ENCODE measurements around the gene CAPZB.
A peak's percentile ranks its signal among the peaks of the same experiment; 100 is the strongest.

Gene CAPZB

DNA sequence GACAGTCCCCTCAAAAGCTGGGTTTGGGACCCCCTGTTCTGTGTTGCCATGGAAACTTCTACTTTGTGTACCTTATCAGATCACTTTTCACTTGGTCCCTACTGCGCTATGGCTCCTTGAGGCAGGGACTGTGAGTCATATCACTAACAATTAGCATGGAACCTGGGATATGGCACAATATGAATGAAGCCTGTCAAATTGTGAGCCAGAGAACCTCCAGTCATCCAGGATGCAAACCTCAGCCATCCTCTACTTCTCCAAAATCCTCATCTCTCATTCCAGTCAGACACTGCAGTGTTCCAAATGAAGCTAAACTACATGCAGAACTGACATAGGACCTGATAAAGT, 11.2 kb upstream of the CAPZB start:
- no peak for DNase-seq

DNA sequence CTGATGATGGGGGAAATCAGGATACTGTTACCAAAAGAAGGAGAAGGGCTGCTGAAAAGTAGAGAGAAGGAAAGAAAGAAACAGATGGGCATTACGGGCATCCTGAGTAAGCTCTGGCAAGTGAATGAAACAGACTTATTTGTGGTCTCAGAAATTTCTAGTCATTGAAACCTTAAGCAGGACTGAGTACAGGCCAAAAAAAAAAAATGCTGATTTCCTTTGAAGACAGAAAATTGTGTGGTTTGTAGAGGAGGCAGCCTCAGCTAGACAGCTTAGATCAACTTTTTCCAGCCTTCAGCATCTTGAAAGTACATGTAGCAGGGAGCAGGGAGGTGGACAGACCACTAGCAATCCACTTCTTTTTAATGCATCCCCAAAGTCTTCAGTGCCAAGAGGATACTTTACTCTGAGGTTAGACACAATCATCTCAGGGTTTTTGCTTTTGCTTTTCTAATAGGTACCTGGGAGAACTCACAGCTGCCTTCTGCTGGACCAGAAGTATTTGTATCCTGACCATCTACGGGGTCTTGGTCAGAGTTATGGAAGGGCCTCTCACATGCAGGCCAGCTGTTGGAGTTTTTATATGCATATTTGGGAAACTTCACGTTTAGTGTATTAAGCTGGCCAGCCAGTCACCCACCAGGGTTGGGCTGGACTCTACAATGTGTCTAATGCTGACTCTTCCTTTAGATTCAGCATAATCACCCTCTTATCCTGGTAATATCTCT, 10.6 kb upstream of the CAPZB start:
- DNase-seq, result no peak

DNA sequence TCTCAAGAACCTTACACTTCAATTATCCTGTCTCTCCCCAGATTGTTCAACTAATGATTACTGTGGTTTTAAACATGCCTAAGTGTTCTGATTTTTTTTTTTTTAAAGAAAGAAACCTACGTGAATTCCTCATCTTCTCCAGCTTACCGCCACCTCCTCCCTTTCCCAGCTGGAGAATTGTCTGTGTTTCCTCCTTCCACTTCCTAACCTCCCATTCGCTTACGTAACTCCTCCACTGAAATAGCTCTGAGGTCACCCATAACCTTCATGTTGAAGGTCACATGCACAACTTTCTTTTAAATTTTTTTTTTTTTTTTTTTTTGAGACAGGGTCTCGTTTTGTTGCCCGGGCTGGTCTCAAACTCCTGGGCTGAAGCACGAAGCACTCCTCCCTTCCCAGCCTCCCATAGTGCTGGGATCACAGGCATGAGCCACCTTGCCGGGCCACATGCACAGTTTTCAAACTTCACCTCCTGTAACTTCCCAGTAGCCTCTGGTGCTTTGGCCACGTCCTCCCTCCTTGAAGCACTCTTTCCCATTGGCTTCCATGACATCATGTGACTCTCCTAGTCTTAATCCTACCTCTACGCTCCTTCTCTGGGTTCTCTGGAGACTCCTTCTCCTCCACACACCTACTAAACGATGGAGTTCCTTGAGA, 9.8 kb upstream of the CAPZB start:
- no peak for DNase-seq

- DNase-seq, result no peak
Observed at GRCh38 chr1:19493547-19493946, 8.2 kb upstream of the CAPZB start.

DNA sequence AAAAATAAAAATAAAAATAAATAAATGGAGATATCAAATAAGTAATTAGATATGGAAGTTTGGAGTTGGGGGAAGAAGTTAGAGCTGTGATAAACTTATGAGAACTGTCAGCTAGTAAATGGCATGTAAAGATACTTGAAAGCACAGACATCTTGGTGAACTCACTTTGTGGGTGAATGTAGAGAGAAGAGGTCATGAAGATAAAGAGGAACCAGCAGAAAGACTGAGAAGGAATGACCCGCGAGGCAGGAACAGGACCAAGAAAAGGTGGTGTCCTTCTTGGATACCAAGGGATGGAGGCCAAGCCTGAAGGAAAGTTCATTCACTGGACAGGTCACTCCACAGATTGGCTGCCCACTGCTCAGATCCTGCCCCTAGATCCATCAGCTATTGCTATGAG, 4.7 kb upstream of the CAPZB start:
- DNase-seq, result no peak

DNA sequence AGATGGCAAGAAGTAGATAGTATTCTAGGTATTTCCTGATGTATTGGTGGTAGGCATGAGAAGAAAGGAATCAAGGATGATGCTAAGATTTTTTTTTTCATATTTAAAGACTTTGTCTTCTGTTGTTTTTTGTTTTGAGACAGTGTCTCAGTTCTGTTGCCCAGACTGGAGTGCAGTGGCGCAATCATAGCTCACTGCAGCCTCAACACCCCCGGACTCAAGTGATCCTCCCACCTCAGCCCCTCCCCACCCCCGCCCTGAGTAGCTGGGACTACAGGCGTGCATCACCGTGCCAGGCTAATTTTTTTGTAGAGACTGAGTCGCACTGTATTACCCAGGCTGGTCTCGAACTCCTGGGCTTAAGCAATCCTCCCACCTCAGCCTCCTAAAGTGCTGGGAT, 2.8 kb upstream of the CAPZB start:
- DNase-seq, result no peak

DNA sequence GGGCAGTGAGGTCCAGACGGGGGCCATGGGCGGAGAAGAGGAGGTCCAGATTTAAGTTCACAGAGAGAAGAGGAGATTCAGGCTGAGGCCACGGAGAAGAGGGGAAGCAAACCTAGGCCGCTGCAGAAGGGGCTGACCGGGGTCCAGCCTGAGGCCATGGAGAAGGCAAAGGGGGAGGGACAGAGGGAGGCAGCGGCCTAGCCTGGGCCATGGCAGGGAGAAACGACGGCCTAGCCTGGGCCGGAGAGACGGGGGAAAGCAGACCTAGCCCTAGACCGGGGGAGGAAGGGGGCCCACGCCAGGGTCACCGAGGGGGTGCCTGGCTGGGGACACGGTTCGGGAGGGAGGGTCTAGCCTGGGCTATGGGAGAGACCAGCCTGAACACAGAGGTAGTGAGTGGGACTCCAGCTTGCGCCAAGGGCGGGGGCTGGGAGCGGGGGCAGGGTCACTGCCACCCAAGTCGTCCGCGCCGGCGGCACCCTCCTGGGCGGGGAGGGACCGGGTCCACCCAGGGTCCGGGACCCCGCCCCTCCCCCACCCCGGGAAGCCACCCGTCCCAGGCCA, 459 bp downstream of the CAPZB start:
- no peak for DNase-seq

DNA sequence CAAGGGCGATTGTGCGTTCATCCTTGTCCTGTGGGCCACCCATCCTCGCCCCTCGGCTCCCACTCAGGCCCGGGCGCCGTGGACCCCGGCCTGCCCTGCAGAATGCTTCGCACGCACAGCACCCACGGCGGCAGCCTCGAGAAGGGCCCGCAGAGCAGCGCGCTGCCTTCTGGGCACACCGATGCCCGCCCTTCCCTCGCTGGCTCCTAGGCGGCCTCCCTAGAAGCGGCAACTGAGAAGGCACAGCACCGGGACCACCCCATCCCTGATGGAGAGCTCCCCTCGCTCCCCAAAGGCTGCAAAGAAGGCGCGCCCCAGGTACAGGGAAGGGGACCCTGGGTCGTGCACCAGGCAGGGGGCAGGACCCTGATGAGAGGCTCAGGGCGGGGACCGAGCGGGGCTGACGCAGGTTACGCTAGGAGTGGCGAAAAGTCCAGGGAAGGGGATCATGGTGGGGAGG, 971 bp downstream of the CAPZB start:
- DNase-seq, result no peak

GRCh38 chr1:19483691-19484090, 1.6 kb downstream of the CAPZB start:
- DNase-seq, result no peak

DNA sequence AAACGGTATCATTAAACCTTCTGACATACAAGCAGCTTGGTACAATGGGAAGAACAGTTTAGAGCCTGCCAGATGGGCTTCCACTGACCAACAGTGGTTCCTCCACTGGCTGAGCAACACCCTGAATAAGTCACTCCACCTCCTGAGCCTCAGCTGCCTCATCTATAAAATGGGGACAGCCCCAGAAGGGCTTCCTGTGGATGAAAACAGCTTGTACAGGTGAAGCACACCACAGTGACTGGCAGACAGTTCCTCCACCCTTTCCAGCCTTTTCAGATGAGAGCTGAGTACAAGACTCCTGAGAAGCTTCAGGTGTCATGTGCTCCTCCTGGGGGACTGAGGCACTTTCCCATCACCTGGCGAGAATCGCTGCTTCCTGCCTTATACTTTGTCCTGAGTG, 2.1 kb downstream of the CAPZB start:
- peak; percentile 67 for DNase-seq

DNA sequence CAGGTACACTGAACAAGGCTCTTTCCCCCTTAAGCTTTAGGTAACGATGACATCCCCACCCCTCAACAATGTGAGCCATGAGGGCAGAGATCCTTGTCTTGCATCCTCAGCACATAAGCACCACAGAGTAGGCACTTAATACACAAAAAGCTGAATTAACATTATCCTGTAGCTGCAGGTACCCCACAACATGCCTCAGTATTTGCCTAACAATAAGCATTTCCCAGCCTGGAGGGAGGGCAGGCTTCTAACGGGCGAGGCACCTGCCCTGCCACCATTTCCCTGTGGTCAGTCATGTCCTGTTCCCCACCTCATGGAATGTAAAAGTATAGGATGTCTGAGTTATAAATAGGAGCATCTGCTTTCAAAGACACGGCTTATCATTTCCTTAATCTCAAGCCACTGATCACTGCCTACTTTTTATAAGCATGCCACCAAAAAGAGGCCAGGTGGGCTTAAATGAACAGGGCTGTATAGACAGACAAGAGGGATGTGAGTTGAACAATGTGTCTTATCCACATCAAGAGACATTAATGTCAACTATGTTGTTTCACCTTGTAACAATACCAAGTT, 3.4 kb downstream of the CAPZB start:
- DNase-seq, result no peak

- no peak for DNase-seq
Observed at GRCh38 chr1:19480282-19480681, 5.1 kb downstream of the CAPZB start.

DNA sequence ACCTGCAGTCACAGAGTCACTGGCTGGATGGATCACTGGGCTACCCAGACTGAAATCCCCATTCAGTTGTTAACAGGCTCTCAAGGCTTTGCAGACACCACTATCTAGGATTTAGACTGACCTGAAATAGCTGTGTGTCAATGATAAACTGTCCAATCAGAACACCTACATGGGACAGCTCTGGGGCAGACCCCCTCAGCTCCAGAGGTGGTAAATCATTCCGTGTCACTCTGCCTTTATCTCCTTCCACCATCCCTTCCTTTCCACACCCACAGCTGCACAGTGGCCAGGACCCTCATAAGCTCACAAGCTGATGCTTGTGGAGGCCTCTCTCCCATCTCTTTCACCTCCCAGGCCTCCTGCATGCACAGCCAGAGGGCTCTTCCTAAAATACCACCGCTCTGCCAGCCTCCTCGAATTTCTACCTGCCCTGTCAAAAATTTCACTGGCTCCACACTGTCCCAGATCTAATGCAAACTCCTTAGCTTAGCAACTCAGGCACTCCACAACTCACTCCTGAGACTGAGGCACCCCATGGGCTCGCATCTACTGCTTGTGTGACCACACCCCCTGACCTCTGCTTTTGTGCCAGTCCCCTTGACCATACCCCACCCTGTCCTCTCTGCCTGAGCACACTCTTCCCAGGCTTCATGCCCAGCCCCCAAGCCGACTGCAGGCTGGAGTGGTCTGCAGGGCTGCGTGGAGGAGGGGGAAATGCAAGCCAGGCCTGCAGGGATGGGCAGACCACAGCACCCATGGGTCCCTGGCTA, 5.8 kb downstream of the CAPZB start:
- DNase-seq, result no peak

- no peak for DNase-seq
Observed at GRCh38 chr1:19478322-19478721, 7.0 kb downstream of the CAPZB start.

- peak; percentile 37 for DNase-seq
Observed at GRCh38 chr1:19477284-19478249, 7.8 kb downstream of the CAPZB start.

GRCh38 chr1:19476450-19477190, 8.7 kb downstream of the CAPZB start:
- DNase-seq, result peak; percentile 70

GRCh38 chr1:19475296-19475695, 10.0 kb downstream of the CAPZB start:
- DNase-seq, result no peak

DNA sequence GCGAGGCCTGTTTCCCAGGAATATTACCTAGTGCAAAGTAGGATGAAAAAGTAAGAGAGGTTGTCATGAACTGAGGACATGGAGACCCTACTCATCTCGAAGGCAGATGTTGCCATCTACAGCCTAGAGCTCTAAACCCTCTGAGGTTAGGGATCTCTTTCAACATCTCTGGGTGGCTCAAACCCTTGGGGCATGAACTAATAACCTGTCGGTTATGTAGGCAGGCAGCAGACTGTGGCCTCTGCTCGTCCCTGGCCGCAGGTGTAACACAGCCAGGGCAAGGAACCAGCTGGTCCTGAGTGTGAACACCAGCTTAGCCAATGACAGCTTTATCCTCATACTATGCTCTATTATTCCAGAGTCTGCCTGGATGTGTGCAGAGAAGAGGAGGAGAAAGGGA, 13.2 kb downstream of the CAPZB start:
- DNase-seq, result no peak

DNA sequence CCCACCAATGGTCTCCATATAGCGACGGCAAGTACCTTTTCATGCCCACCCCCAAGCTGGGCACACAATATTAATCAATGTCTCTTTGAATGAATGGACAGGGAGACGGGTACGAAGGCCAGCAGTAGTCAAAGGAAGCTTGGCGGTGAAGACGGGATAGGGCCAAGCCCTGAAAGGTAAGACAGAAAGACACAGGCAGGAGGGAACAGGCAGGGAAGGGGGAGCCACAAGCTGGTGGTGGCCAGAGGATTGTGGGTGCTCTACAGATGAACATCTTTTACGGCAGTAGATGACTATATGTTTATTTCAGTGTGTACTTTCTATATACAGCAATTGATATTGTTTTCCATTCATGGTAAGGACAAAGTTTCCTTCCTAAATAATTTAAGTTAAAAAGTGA, 16.3 kb downstream of the CAPZB start:
- no peak for DNase-seq

- peak; percentile 78 for DNase-seq
Observed at GRCh38 chr1:19468397-19468956, 16.9 kb downstream of the CAPZB start.
